Thoracic aorta endothelial cell (primary cell): ENCODE measurements around the gene RASSF7. TPM values are rescaled to one million over a fixed set of nuclear protein-coding genes. Genes with fewer than 3 reads are reported as not detected.

Experiments
- small RNA-seq: library from RNA; depleted of rRNA; stranded (forward); fragments of <200 nt; gene quantifications from one replicate; pipeline ENCODE3, GENCODE V24; 2012
- total RNA-seq: library from RNA; depleted of rRNA; stranded (reverse); fragments of >200 nt; gene quantifications from 2 replicates; pipeline ENCODE4 v1.2.3, GENCODE V29; 2012

RASSF7 gene
- 8.4 and 10.7 TPM in 2 replicates for total RNA-seq

GRCh38 chr11:560305-561147 is at the start of gene RASSF7, which contains the start of gene LMNTD2:
Gene RASSF7 (plus strand): TSS chr11:560970. CDS start chr11:561769, 799 bp downstream.
Gene LMNTD2 (minus strand): TSS chr11:560738. CDS start chr11:560716, 22 bp downstream.

GRCh38 chr11:535519-536454 is 25.0 kb upstream of the RASSF7 start, which contains the start of gene HRAS:
Gene HRAS (minus strand): TSS chr11:535576.

GRCh38 chr11:536841-537621 is 23.7 kb upstream of the RASSF7 start, which contains the start of gene LRRC56:
Gene LRRC56 (plus strand): TSS chr11:537527. CDS start chr11:540685, 3,158 bp downstream.

GRCh38 chr11:575996-576768 is 15.4 kb downstream of the RASSF7 start, which contains the start of gene PHRF1:
Gene PHRF1 (plus strand): TSS chr11:576470. CDS start chr11:581513, 5,043 bp downstream.

Small RNA genes lying within 50 kb of the gene (small RNA-seq; reads per million reads assigned to genes)
- gene MIR210, result 40.0 reads per million, percentile 97 among the genes with 10 or more reads in this experiment

Other genes starting within 250 kb of the RASSF7 start
- 2.5 and 10.0 TPM in 2 replicates for gene IFITM1, start 246.9 kb upstream of the RASSF7 start, total RNA-seq
- 51.2 and 85.8 TPM in 2 replicates for gene IFITM3, start 240.1 kb upstream of the RASSF7 start, total RNA-seq
- gene B4GALNT4, start 191.5 kb upstream of the RASSF7 start, total RNA-seq, result 0.86 and 1.1 TPM in 2 replicates
- 0.07 and 0.13 TPM in 2 replicates for gene PKP3, start 166.8 kb upstream of the RASSF7 start, total RNA-seq
- gene SIGIRR, start 146.0 kb upstream of the RASSF7 start, total RNA-seq, result 27.9 and 32.9 TPM in 2 replicates
- under 0.01 TPM in 1 of 2 replicates, not detected in the other for gene ANO9, start 119.0 kb upstream of the RASSF7 start, total RNA-seq
- 31.0 and 35.1 TPM in 2 replicates for gene PTDSS2, start 110.7 kb upstream of the RASSF7 start, total RNA-seq
- gene RNH1, start 53.7 kb upstream of the RASSF7 start, total RNA-seq, result 127 and 179 TPM in 2 replicates
- gene HRAS, start 25.4 kb upstream of the RASSF7 start, total RNA-seq, result 50.8 and 71.9 TPM in 2 replicates
- 0.36 and 0.40 TPM in 2 replicates for gene LRRC56, start 23.4 kb upstream of the RASSF7 start, total RNA-seq
- 0.53 and 0.57 TPM in 2 replicates for gene LMNTD2, start 232 bp upstream of the RASSF7 start, total RNA-seq
- 34.2 and 37.8 TPM in 2 replicates for gene PHRF1, start 15.5 kb downstream of the RASSF7 start, total RNA-seq
- 7.1 and 9.7 TPM in 2 replicates for gene IRF7, start 55.0 kb downstream of the RASSF7 start, total RNA-seq
- not detected in 2 replicates for gene CDHR5, start 64.0 kb downstream of the RASSF7 start, total RNA-seq
- not detected in 2 replicates for gene SCT, start 66.2 kb downstream of the RASSF7 start, total RNA-seq
- gene DRD4, start 76.3 kb downstream of the RASSF7 start, total RNA-seq, result not detected in 2 replicates
- gene DEAF1, start 134.3 kb downstream of the RASSF7 start, total RNA-seq, result 41.0 and 42.6 TPM in 2 replicates
- 10.8 and 13.1 TPM in 2 replicates for gene TMEM80, start 134.8 kb downstream of the RASSF7 start, total RNA-seq
- 2.7 and 2.9 TPM in 2 replicates for gene EPS8L2, start 145.3 kb downstream of the RASSF7 start, total RNA-seq
- gene TALDO1, start 186.5 kb downstream of the RASSF7 start, total RNA-seq, result 243 and 266 TPM in 2 replicates
- gene GATD1, start 216.5 kb downstream of the RASSF7 start, total RNA-seq, result 38.7 and 52.0 TPM in 2 replicates
- 0.53 and 1.4 TPM in 2 replicates for gene CEND1, start 229.1 kb downstream of the RASSF7 start, total RNA-seq
- 11.6 and 13.6 TPM in 2 replicates for gene SLC25A22, start 237.3 kb downstream of the RASSF7 start, total RNA-seq
- gene PIDD1, start 244.3 kb downstream of the RASSF7 start, total RNA-seq, result 11.1 and 11.3 TPM in 2 replicates
- 212 and 248 TPM in 2 replicates for gene RPLP2, start 249.0 kb downstream of the RASSF7 start, total RNA-seq